Measurements from ENCODE around the gene CRTC1. TPM values are rescaled to one million over a fixed set of nuclear protein-coding genes. Genes with fewer than 3 reads are reported as not detected.

Gene CRTC1
- total and polyA plus RNA-seq, 9 of the 15 experiments (the other 6 are each of a cell fraction or from before 2014, with no cell fraction given) = 0.25 to 3.8 (median 1.2) TPM; not detected in 2

GRCh38 chr19:18746401-18747325, 63.2 kb downstream of the CRTC1 start:
- TF ChIP-seq BMI1 (IDR thresholded peaks at IDR 0.05; ENCODE audit: low read length) (no peak), MTA3 (IDR thresholded peaks at IDR 0.05; ENCODE audit: borderline replicate concordance) (no peak), TGIF2 (CRISPR knock-in tag; IDR thresholded peaks at IDR 0.05) (no peak), ZBTB49 (CRISPR knock-in tag; IDR thresholded peaks at IDR 0.05; ENCODE audit: borderline replicate concordance) (no peak), MYBL2 (IDR thresholded peaks at IDR 0.05; ENCODE audit: low read depth) (no peak), MYBL2 (CRISPR knock-in tag; IDR thresholded peaks at IDR 0.05; ENCODE audit: borderline replicate concordance) (no peak)
- no peaks in the 10 kb centered on the region for H3K9me3 ChIP-seq (replicated peaks; ENCODE audit: control insufficient read depth, insufficient read depth, low read depth, low read length)
- no peak overlapping the region for H3K9ac ChIP-seq (ENCODE audit: insufficient read depth in 1 of 2, low read depth in 2 of 2, low read length in 2 of 2)
- no peak overlapping the region for H2AFZ ChIP-seq (ENCODE audit: low read depth, low read length)
- no peak overlapping the region for H3K4me3 ChIP-seq
- intact Hi-C loops (cut with micrococcal nuclease) (no loop called here), in situ Hi-C loops (cut with MboI) (no loop called here)
- no peaks in the 10 kb centered on the region for H3K27me3 ChIP-seq (ENCODE audit: control insufficient read depth in 2 of 2, insufficient read depth in 2 of 2, low read length in 2 of 2)
- DNase-seq (ENCODE audit: extremely low read depth in 1 of 4, low spot score in 3 of 4) = no peak
- ChIA-PET CTCF (ENCODE audit: low intra/inter-chr PET ratio) (no interaction called here), POLR2A (interaction anchor here (0.6 kb wide), 1 partner anchor 23 kb away, joined by 3 read pairs; no protein-coding TSS in a partner anchor)
- H3K4me1 ChIP-seq (replicated peaks in 1 of 2; ENCODE audit: control insufficient read depth in 2 of 2, insufficient read depth in 2 of 2, low read length in 2 of 2) = peaks cover 16 to 71% of the 10 kb centered on the region in 2 experiments
- H3K4me2 ChIP-seq (ENCODE audit: insufficient read depth, low read length) = no peak overlapping the region
- H4K20me1 ChIP-seq (replicated peaks; ENCODE audit: control insufficient read depth, insufficient read depth, low read length) = peaks cover 44% of the 10 kb centered on the region
- peaks cover 3% of the 10 kb centered on the region for H3K9me1 ChIP-seq (ENCODE audit: control insufficient read depth, insufficient read depth, low read length)
- no TSS peak for BruUV-seq (replicated peaks)
- FAIRE-seq = no peak
- no peak overlapping the region for H3K27ac ChIP-seq (ENCODE audit: extremely low read depth, low read depth, low read length)
- no peak for ATAC-seq
- WGBS (ENCODE audit: insufficient coverage, low coverage, missing lambda C conversion rate) = 89% methylated on average over 19 of the region's 29 CpGs
- H3K79me2 ChIP-seq (ENCODE audit: control insufficient read depth, insufficient read depth, low read length) = no peaks in the 10 kb centered on the region
- no peaks in the 10 kb centered on the region for H3K36me3 ChIP-seq (ENCODE audit: control insufficient read depth, insufficient read depth, low read length)

All from K562 (cell line).